ENCODE data around the gene USP17L26. TPM values are rescaled to one million over a fixed set of nuclear protein-coding genes. Genes with fewer than 3 reads are reported as not detected.

The USP17L26 gene
- total and polyA plus RNA-seq, 2 of the 8 experiments (the other 6 are each of a cell fraction or from before 2014, with no cell fraction given): not detected

DNA sequence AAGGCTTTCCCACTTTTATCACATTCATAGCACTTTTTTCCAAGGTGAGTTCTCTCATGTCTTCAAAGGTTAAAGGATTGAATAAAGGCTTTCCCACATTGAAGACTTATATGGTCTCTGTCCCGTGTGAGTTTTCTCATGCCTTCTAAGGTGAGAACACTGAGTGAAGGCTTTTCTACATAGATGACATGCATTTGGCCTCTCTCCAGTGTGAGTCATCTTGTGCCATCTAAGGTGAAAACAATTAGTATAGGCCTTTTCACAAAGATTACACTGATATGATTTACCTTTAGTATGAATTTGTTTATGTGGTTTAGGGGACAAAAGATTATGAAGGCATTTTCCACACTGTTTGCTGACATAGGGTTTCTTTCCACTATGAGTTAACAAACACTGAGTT is 49.7 kb downstream of the USP17L26 start:
- Histone ChIP-seq H2BK20ac (ENCODE audit: low read length) (no peak overlapping the region), H3K4me1 (replicated peaks in 1 of 4; ENCODE audit: control insufficient read depth in 3 of 4, insufficient read depth in 4 of 4, low read length in 3 of 4) (no peaks in the 10 kb centered on the region), H3K79me2 (ENCODE audit: control insufficient read depth in 1 of 2, insufficient read depth in 2 of 2, low read length in 2 of 2) (no peaks in the 10 kb centered on the region), H3K27ac (ENCODE audit: low read depth, low read length) (no peak overlapping the region), H3K23ac (ENCODE audit: insufficient read length) (no peak overlapping the region), H3K9me3 (ENCODE audit: insufficient read depth in 2 of 2, low read depth in 1 of 2, low read length in 1 of 2) (peaks cover under 1 to 32% of the 10 kb centered on the region in 2 experiments; a peak in 3 of 4 replicates), H2BK120ac (replicated peaks; ENCODE audit: low read depth, low read length) (no peak overlapping the region), H3K9ac (replicated peaks in 1 of 4; ENCODE audit: extremely low read depth in 1 of 4, low read depth in 3 of 4, low read length in 3 of 4) (no peak overlapping the region), H2BK15ac (ENCODE audit: low read length) (no peak overlapping the region), H3K4me3 (ENCODE audit: extremely low read depth in 1 of 4, insufficient read depth in 2 of 4, low read depth in 3 of 4, low read length in 4 of 4) (no peak overlapping the region), H3K56ac (replicated peaks; ENCODE audit: insufficient read length, low read depth, low read length) (no peak overlapping the region), H3K23me2 (ENCODE audit: low read depth, low read length) (no peaks in the 10 kb centered on the region), H2BK5ac (ENCODE audit: low read depth, low read length) (no peak overlapping the region), H3K18ac (ENCODE audit: extremely low read depth, low read length) (no peak overlapping the region), H4K5ac (ENCODE audit: insufficient read length, low read depth, low read length) (no peak overlapping the region), H3K4me2 (ENCODE audit: insufficient read depth in 1 of 2, low read depth in 2 of 2, low read length in 2 of 2) (no peak overlapping the region), H4K91ac (replicated peaks; ENCODE audit: insufficient read length, low read length) (no peak overlapping the region), H4K8ac (ENCODE audit: extremely low read depth, insufficient read depth, low read length) (no peak overlapping the region), H2AFZ (ENCODE audit: low read length) (no peak overlapping the region), H3K36me3 (ENCODE audit: control insufficient read depth in 2 of 4, insufficient read depth in 4 of 4, low read length in 3 of 4) (no peaks in the 10 kb centered on the region), H2AK5ac (ENCODE audit: low read depth, low read length) (no peak overlapping the region), H3K79me1 (ENCODE audit: low read depth, low read length) (no peaks in the 10 kb centered on the region), H3K14ac (ENCODE audit: insufficient read length) (no peak overlapping the region), H3K27me3 (replicated peaks in 1 of 4; ENCODE audit: control insufficient read depth in 3 of 4, extremely low read depth in 1 of 4, insufficient read depth in 3 of 4, low read length in 3 of 4) (no peaks in the 10 kb centered on the region), H3K4ac (replicated peaks; ENCODE audit: insufficient read length, low read depth, low read length) (no peak overlapping the region), H4K20me1 (replicated peaks in 1 of 2; ENCODE audit: control insufficient read depth in 1 of 2, insufficient read depth in 2 of 2, low read length in 2 of 2) (no peaks in the 10 kb centered on the region), H2BK12ac (ENCODE audit: low read depth, low read length) (no peak overlapping the region)
- ChIA-PET CTCF (ENCODE audit: partially characterized antibody) (no interaction called here), POLR2A (ENCODE audit: partially characterized antibody) (no interaction called here)
- 95% methylated on average over 1 of the region's 1 CpG; no CpG with 5 or more reads in 1 of the 2 experiments for WGBS, 2 experiments (ENCODE audit: extremely low coverage in 1 of 2, insufficient coverage in 1 of 2, insufficient read length in 1 of 2, insufficient replicate concordance in 2 of 2, low coverage in 1 of 2, low lambda C conversion rate in 2 of 2, missing lambda C conversion rate in 1 of 2)
- no peak for FAIRE-seq
- no peak for DNase-seq (ENCODE audit: low read depth in 1 of 2, low spot score in 2 of 2)
- TF ChIP-seq ZNF274 (IDR thresholded peaks at IDR 0.05; ENCODE audit: borderline replicate concordance, extremely low read depth, low read length) (no peak), SP2 (IDR thresholded peaks at IDR 0.05; ENCODE audit: low read length) (no peak), CEBPB (IDR thresholded peaks at IDR 0.05; ENCODE audit: low read depth, low read length) (no peak), TBP (IDR thresholded peaks at IDR 0.05; ENCODE audit: low read depth, low read length) (no peak), POLR2AphosphoS5 (IDR thresholded peaks at IDR 0.05; ENCODE audit: low read depth, low read length) (no peak), RFX5 (IDR thresholded peaks at IDR 0.05; ENCODE audit: borderline replicate concordance, low read depth, low read length) (no peak), TCF12 (IDR thresholded peaks at IDR 0.05; ENCODE audit: low read depth, low read length) (no peak), SUZ12 (IDR thresholded peaks at IDR 0.05; ENCODE audit: low read length) (no peak), BRCA1 (IDR thresholded peaks at IDR 0.05; ENCODE audit: low read depth, low read length) (no peak), RNF2 (IDR thresholded peaks at IDR 0.05; ENCODE audit: borderline replicate concordance, low read depth, low read length, missing control alignments, poor library complexity, severe bottlenecking) (no peak), KDM5A (IDR thresholded peaks at IDR 0.05; ENCODE audit: low read length) (no peak)
- TF ChIP-seq, protein P1, sequence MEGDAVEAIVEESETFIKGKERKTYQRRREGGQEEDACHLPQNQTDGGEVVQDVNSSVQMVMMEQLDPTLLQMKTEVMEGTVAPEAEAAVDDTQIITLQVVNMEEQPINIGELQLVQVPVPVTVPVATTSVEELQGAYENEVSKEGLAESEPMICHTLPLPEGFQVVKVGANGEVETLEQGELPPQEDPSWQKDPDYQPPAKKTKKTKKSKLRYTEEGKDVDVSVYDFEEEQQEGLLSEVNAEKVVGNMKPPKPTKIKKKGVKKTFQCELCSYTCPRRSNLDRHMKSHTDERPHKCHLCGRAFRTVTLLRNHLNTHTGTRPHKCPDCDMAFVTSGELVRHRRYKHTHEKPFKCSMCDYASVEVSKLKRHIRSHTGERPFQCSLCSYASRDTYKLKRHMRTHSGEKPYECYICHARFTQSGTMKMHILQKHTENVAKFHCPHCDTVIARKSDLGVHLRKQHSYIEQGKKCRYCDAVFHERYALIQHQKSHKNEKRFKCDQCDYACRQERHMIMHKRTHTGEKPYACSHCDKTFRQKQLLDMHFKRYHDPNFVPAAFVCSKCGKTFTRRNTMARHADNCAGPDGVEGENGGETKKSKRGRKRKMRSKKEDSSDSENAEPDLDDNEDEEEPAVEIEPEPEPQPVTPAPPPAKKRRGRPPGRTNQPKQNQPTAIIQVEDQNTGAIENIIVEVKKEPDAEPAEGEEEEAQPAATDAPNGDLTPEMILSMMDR (IDR thresholded peaks at IDR 0.05; ENCODE audit: control extremely low read depth in 1 of 3, insufficient read depth in 1 of 3, low read depth in 1 of 3, low read length in 3 of 3): no peak
